HepG2 (cell line): ENCODE measurements around the gene CUTC.

Experiments
- EP300 ChIP-seq, 3 experiments: sonication (generic) in 1 of 3; formaldehyde crosslinking in 1 of 3; IDR thresholded peaks; 2 replicates each; pipeline versions ENCODE4 v1.5.1 to v1.6.1; 2011 to 2020; ENCODE audit warnings: low read depth in 2 of 3, low read length in 2 of 3, borderline replicate concordance in 1 of 3, improper control_type of control experiment in 1 of 3, mild to moderate bottlenecking in 1 of 3, missing genetic modification reagents in 1 of 3, moderate library complexity in 1 of 3
- HMGXB3 ChIP-seq: sonication (generic); formaldehyde crosslinking; IDR thresholded peaks from 2 replicates; pipeline ENCODE4 v1.4.0; 2020; ENCODE audit warnings: missing genetic modification reagents, borderline replicate concordance

GRCh38 chr10:99781734-99782429 lies 49.8 kb downstream of the CUTC start:
- TF ChIP-seq HMGXB3 (CRISPR knock-in tag) (no peak), EP300 (IDR thresholded peaks at IDR 0.05; ENCODE audit: low read depth in 2 of 2, low read length in 2 of 2) (peak in 1 of 2 experiments; percentile 53; a peak in 1 of 4 replicates), EP300 (CRISPR knock-in tag; IDR thresholded peaks at IDR 0.05; ENCODE audit: borderline replicate concordance) (no peak)
